HT1080 (cell line): ENCODE data around the gene PROSER3. TPM values are rescaled to one million over a fixed set of nuclear protein-coding genes. Genes with fewer than 3 reads are reported as not detected.

Source experiments
- DNase-seq: peaks from one replicate; pipeline ENCODE4 v3.0.0-alpha.2; 2015; ENCODE audit warnings: low read depth
- total RNA-seq: library from RNA; depleted of rRNA; stranded (reverse); fragments of >200 nt; shearing (Covaris generic); gene quantifications from 2 replicates; pipeline ENCODE4 v1.2.3, GENCODE V29; 2014

Gene PROSER3
- total RNA-seq, 1 experiment from 2014 or later, result 10.8 TPM

GRCh38 chr19:35775298-35776101 is 17.5 kb downstream of the PROSER3 start, which contains the start of gene ARHGAP33:
Gene ARHGAP33 (plus strand): TSS chr19:35775564. CDS start chr19:35775659, 95 bp downstream.
- DNase-seq, result peak; percentile 89

GRCh38 chr19:35776102-35776788 is 18.3 kb downstream of the PROSER3 start:
- no peak for DNase-seq

- DNase-seq, result no peak
These were observed 19.3 kb downstream of the PROSER3 start for GRCh38 chr19:35777086-35777841.

- no peak for DNase-seq
These were observed 20.0 kb downstream of the PROSER3 start for GRCh38 chr19:35777961-35778360.

- DNase-seq, result no peak
These were observed 21.1 kb downstream of the PROSER3 start for GRCh38 chr19:35779033-35779432.

- no peak for DNase-seq
These were observed 22.1 kb downstream of the PROSER3 start for GRCh38 chr19:35780058-35780457.

- DNase-seq, result no peak
These were observed 22.7 kb downstream of the PROSER3 start for GRCh38 chr19:35780717-35781116.

GRCh38 chr19:35781650-35782049 is 23.7 kb downstream of the PROSER3 start:
- DNase-seq, result no peak

- no peak for DNase-seq
These were observed 24.6 kb downstream of the PROSER3 start for GRCh38 chr19:35782589-35782988.

GRCh38 chr19:35783469-35784434 is 25.8 kb downstream of the PROSER3 start:
- no peak for DNase-seq

- DNase-seq, result no peak
These were observed 26.7 kb downstream of the PROSER3 start for GRCh38 chr19:35784503-35785338.

GRCh38 chr19:35785339-35785627 is 27.3 kb downstream of the PROSER3 start:
- DNase-seq, result no peak

- no peak for DNase-seq
These were observed 28.6 kb downstream of the PROSER3 start for GRCh38 chr19:35786299-35787160.

GRCh38 chr19:35787227-35787799 is 29.3 kb downstream of the PROSER3 start:
- DNase-seq, result no peak

GRCh38 chr19:35788205-35788960 is 30.4 kb downstream of the PROSER3 start:
- no peak for DNase-seq

- DNase-seq, result no peak
These were observed 31.4 kb downstream of the PROSER3 start for GRCh38 chr19:35789195-35789977.
